ENCODE data around the gene SEMA5B. TPM values are rescaled to one million over a fixed set of nuclear protein-coding genes. Genes with fewer than 3 reads are reported as not detected.

The SEMA5B gene
- total and polyA plus RNA-seq, 2 donors (not counting 3 experiments of a cell fraction or from before 2014, with no cell fraction given): 0.07 TPM; not detected in 1

DNA sequence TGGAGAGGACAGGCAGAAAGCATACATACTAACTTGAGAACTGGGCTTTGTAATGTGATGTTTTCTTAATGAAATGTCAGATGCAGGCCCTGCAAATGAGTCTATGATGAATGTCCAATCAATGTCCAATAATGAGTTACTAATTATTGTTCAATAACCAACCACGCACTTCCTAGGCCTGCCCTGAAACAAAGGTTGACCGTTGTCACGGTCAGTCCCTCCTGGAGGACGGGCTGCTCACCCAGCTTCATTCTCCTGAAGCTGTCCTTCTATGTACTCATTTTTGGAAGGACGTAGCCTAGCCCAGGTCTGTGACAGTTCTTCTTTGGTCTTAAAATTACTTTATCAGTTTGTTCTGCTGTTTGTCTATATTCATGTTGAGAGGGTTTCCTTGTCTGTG is 30.9 kb upstream of the SEMA5B start:
- H3K4me1 ChIP-seq (ENCODE audit: control insufficient read depth, extremely low read depth, insufficient read depth, low read length): peaks cover 5% of the 10 kb centered on the region
- no peak overlapping the region for H3K4me2 ChIP-seq (ENCODE audit: insufficient read depth, low read length)
- H3K79me2 ChIP-seq (ENCODE audit: control insufficient read depth, insufficient read depth, low read length): no peaks in the 10 kb centered on the region
- no peak overlapping the region for H3K27ac ChIP-seq (ENCODE audit: insufficient read depth, low read depth, low read length)
- CTCF ChIA-PET: no interaction called here
- peak; percentile 52 for FAIRE-seq
- BruUV-seq (replicated peaks): no TSS peak
- H3K36me3 ChIP-seq (ENCODE audit: control insufficient read depth in 2 of 2, extremely low read depth in 1 of 2, insufficient read depth in 2 of 2, low read length in 2 of 2): no peaks in the 10 kb centered on the region
- H3K4me3 ChIP-seq (replicated peaks in 1 of 3; ENCODE audit: insufficient read depth in 1 of 3, low read depth in 1 of 3, low read length in 3 of 3): no peak overlapping the region
- H3K27me3 ChIP-seq (ENCODE audit: control insufficient read depth in 2 of 2, insufficient read depth in 2 of 2, low read length in 2 of 2): peaks cover 6 to 7% of the 10 kb centered on the region in 2 experiments
- DNase-seq (ENCODE audit: low read depth, low spot score): no peak
- H3K9me3 ChIP-seq (replicated peaks; ENCODE audit: control insufficient read depth, insufficient read depth, low read length): no peaks in the 10 kb centered on the region
- H4K20me1 ChIP-seq (replicated peaks; ENCODE audit: control insufficient read depth, extremely low read depth, insufficient read depth, low read length): no peaks in the 10 kb centered on the region
- intact Hi-C loops (cut with micrococcal nuclease) (no loop called here), dilution Hi-C loops (cut with MboI; ENCODE audit: extremely low pct_ligation_motif_present, low sequenced_read_pairs) (no loop called here)
- TF ChIP-seq, protein P1, sequence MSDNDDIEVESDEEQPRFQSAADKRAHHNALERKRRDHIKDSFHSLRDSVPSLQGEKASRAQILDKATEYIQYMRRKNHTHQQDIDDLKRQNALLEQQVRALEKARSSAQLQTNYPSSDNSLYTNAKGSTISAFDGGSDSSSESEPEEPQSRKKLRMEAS (IDR thresholded peaks at IDR 0.05; ENCODE audit: insufficient read depth, insufficient read length): no peak
- TF ChIP-seq GATA2 (IDR thresholded peaks at IDR 0.05; ENCODE audit: insufficient read depth, insufficient read length, low read depth, low read length) (no peak), FOS (IDR thresholded peaks at IDR 0.05; ENCODE audit: borderline replicate concordance, insufficient read depth, low read length) (no peak), JUN (IDR thresholded peaks at IDR 0.05; ENCODE audit: borderline replicate concordance, insufficient read depth, insufficient read length, low read depth) (no peak), EZH2 (IDR thresholded peaks at IDR 0.05; ENCODE audit: borderline replicate concordance, low read depth, low read length, severe bottlenecking) (no peak), MYC (IDR thresholded peaks at IDR 0.05; ENCODE audit: low read depth, low read length) (no peak), POLR2A (IDR thresholded peaks at IDR 0.05; ENCODE audit: low read depth, low read length) (no peak), POLR2AphosphoS5 (IDR thresholded peaks at IDR 0.05; ENCODE audit: insufficient read depth, low read depth, low read length) (no peak)
- TF ChIP-seq, protein P2, sequence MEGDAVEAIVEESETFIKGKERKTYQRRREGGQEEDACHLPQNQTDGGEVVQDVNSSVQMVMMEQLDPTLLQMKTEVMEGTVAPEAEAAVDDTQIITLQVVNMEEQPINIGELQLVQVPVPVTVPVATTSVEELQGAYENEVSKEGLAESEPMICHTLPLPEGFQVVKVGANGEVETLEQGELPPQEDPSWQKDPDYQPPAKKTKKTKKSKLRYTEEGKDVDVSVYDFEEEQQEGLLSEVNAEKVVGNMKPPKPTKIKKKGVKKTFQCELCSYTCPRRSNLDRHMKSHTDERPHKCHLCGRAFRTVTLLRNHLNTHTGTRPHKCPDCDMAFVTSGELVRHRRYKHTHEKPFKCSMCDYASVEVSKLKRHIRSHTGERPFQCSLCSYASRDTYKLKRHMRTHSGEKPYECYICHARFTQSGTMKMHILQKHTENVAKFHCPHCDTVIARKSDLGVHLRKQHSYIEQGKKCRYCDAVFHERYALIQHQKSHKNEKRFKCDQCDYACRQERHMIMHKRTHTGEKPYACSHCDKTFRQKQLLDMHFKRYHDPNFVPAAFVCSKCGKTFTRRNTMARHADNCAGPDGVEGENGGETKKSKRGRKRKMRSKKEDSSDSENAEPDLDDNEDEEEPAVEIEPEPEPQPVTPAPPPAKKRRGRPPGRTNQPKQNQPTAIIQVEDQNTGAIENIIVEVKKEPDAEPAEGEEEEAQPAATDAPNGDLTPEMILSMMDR (IDR thresholded peaks at IDR 0.05; ENCODE audit: extremely low read depth in 1 of 2, insufficient read depth in 1 of 2, low read depth in 1 of 2, low read length in 2 of 2): no peak
- no peak overlapping the region for H3K9ac ChIP-seq (replicated peaks; ENCODE audit: extremely low read depth, insufficient read depth, low read length)
- H2AFZ ChIP-seq (ENCODE audit: low read depth, low read length): no peak overlapping the region
- POLR2A ChIA-PET: no interaction called here
- H3K9me1 ChIP-seq (replicated peaks; ENCODE audit: control insufficient read depth, extremely low read depth, insufficient read depth, low read length): no peaks in the 10 kb centered on the region

Data from endothelial cell of umbilical vein (primary cell).